Measurements from ENCODE around the gene STK32C. TPM values are rescaled to one million over a fixed set of nuclear protein-coding genes. Genes with fewer than 3 reads are reported as not detected.
A peak's percentile ranks its signal among the peaks of the same experiment; 100 is the strongest.

Gene STK32C
- total RNA-seq, 1 experiment from 2014 or later, result 20.7 TPM

DNA sequence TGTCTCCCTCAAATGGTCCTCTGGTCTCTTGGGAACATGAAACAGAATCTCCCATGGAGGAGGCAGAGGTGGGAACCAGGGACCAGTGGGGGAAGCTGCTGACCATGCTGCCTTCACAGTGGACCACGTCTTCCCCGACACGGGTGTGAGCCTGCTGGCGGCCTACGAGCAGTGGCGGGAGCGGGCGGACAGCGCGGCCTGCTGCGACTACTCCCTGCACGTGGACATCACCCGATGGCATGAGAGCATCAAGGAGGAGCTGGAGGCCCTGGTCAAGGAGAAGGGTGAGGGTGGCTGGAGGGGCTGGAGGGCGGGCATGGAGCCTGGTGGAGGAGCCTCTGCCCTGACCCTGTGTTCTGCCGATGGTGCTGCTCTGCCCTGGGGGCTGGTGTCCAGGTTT is 113.0 kb downstream of the STK32C start:
- CTCF ChIA-PET, result no interaction called here
- TF ChIP-seq, protein P1, sequence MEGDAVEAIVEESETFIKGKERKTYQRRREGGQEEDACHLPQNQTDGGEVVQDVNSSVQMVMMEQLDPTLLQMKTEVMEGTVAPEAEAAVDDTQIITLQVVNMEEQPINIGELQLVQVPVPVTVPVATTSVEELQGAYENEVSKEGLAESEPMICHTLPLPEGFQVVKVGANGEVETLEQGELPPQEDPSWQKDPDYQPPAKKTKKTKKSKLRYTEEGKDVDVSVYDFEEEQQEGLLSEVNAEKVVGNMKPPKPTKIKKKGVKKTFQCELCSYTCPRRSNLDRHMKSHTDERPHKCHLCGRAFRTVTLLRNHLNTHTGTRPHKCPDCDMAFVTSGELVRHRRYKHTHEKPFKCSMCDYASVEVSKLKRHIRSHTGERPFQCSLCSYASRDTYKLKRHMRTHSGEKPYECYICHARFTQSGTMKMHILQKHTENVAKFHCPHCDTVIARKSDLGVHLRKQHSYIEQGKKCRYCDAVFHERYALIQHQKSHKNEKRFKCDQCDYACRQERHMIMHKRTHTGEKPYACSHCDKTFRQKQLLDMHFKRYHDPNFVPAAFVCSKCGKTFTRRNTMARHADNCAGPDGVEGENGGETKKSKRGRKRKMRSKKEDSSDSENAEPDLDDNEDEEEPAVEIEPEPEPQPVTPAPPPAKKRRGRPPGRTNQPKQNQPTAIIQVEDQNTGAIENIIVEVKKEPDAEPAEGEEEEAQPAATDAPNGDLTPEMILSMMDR (IDR thresholded peaks at IDR 0.05; ENCODE audit: unreplicated experiment), result no peak
- POLR2A ChIA-PET, result no interaction called here

DNA sequence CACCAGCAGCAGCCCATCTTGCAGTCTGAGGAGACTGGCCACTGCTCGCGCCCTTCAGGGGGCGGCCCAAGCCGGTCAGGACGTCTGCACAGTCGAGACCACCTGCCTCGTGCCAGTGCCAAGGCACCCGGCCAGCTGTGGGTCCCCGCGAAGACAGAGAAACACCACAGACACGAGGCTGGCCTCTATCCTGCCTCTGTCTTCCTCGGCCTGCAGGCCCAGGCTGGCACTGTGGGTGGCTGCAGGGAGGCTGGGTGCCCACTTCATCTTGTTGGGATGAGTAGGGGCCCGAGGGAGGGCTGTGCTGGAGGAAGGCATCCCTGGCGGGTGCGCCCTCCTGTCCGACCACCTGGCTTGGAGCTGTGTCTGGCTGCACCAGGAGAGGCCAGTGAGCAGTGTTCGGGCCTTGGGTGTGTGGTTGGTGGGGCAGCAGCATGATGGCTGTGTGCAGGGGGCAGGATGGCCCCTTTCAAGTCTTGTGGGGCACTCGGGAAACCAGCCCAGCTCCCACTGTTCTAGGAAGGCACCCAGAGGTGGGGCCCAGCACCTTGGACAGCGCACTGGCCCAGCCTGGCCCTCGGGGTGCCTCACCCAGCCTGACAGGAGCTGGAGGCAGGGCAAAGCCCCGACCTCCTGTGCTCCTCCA is 113.7 kb downstream of the STK32C start:
- ChIA-PET POLR2A (no interaction called here), CTCF (no interaction called here)
- Mint-ChIP-seq H3K4me1 (ENCODE audit: insufficient read depth, unreplicated experiment) (no peaks in the 10 kb centered on the region), H3K4me3 (ENCODE audit: unreplicated experiment) (no peak overlapping the region), H3K9me3 (ENCODE audit: unreplicated experiment) (no peaks in the 10 kb centered on the region), H3K27me3 (ENCODE audit: insufficient read depth, unreplicated experiment) (peaks cover 2% of the 10 kb centered on the region), H3K27ac (ENCODE audit: low read depth, unreplicated experiment) (no peak overlapping the region), H3K36me3 (ENCODE audit: insufficient read depth, unreplicated experiment) (no peaks in the 10 kb centered on the region)
- peak; percentile 38 for DNase-seq (ENCODE audit: unreplicated experiment)
- intact Hi-C loops (cut with micrococcal nuclease), result no loop called here
- TF ChIP-seq, protein P1 (IDR thresholded peaks at IDR 0.05; ENCODE audit: unreplicated experiment), result no peak
- BruUV-seq (replicated peaks), result no TSS peak

More for the DNA sequence above, 113.0 kb downstream of the STK32C start:
- no TSS peak for BruUV-seq (replicated peaks)
- intact Hi-C loops (cut with micrococcal nuclease), result no loop called here
- Mint-ChIP-seq H3K27ac (ENCODE audit: low read depth, unreplicated experiment) (no peak overlapping the region), H3K4me3 (ENCODE audit: unreplicated experiment) (no peak overlapping the region), H3K27me3 (ENCODE audit: insufficient read depth, unreplicated experiment) (no peaks in the 10 kb centered on the region), H3K4me1 (ENCODE audit: insufficient read depth, unreplicated experiment) (no peaks in the 10 kb centered on the region), H3K36me3 (ENCODE audit: insufficient read depth, unreplicated experiment) (no peaks in the 10 kb centered on the region), H3K9me3 (ENCODE audit: unreplicated experiment) (no peaks in the 10 kb centered on the region)
- DNase-seq (ENCODE audit: unreplicated experiment), result no peak

DNA sequence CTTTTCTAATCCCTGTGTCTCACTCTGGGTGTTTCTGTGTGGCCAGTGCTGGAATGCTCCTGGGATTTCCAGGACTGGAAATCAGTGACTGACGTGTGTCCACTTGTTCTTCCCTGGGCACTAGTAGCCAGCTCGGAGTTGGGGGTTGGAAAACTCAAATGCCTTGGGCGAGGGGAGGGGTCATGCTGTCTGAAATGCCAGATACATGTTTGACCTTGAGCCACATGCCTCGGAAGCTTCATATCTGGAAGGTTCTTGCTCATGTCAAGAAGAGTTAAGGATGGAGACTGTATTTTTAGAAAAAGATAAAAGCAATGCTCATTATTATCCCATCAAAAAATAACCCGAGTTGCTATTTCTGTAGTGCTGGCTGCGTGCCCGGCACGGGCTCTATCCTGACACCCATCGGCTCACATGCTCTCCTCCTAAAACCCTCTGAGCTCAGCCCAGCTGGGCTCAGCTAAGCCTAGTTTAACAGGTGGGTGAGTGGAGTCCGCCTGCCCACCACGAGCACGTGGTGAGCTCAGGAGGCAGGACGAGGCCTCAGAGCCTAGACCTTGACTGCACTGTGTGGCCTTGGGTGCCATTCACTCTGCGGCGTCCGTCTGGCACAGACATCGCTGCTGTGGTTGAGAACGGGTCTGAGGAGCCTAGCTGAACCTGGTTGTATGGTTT is 114.6 kb downstream of the STK32C start:
- Mint-ChIP-seq H3K27me3 (ENCODE audit: insufficient read depth, unreplicated experiment) (peaks cover 11% of the 10 kb centered on the region), H3K36me3 (ENCODE audit: insufficient read depth, unreplicated experiment) (no peaks in the 10 kb centered on the region), H3K4me1 (ENCODE audit: insufficient read depth, unreplicated experiment) (no peaks in the 10 kb centered on the region), H3K4me3 (ENCODE audit: unreplicated experiment) (no peak overlapping the region), H3K27ac (ENCODE audit: low read depth, unreplicated experiment) (no peak overlapping the region), H3K9me3 (ENCODE audit: unreplicated experiment) (no peaks in the 10 kb centered on the region)
- BruUV-seq (replicated peaks), result no TSS peak
- CTCF ChIA-PET, result interaction anchor here (0.7 kb wide), 1 partner anchor 1034 kb away, joined by 3 read pairs; no protein-coding TSS in a partner anchor
- intact Hi-C loops (cut with micrococcal nuclease), result no loop called here
- POLR2A ChIA-PET, result no interaction called here
- TF ChIP-seq, protein P1 (IDR thresholded peaks at IDR 0.05; ENCODE audit: unreplicated experiment), result no peak
- DNase-seq (ENCODE audit: unreplicated experiment), result no peak

DNA sequence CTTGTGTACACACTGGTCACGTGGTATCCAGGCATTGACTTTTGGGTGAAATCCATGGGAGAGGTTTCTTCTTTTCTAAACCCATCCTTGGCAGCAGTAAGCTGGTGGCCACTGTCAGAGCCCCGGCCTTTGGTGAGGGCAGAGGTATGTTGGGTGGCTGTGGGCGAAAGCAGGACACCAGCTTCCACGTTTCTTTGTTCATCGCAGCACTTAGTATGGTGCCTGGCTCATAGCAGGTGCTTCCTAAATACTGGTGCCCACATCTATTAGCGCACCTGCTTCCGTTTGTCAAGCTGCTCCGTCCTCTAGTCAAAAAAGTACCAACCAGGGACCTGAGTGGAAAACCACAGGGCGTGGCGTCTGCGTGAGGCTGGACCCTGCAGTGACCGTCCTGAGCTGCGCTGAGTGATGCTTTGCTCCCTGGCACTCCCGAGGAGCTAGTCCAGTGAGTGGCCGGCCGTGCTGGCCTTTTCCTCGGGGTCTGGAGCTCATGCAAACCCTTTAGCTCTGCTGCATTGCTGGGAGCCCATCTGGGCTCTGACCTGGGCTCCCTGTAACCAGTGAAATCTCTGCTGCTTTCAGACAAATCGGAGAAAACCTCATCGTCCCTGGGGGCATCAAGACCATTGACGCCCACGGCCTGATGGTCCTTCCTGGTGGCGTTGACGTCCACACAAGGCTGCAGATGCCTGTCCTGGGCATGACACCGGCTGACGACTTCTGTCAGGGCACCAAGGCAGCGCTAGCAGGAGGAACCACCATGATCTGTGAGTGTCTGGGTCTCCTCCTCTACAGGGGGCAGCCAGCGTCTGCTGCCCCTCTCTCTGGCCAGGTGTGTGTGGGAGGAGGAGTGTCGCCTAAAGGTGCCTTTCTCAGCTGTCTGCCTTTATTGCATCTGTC is 115.4 kb downstream of the STK32C start:
- TF ChIP-seq, protein P1 (IDR thresholded peaks at IDR 0.05; ENCODE audit: unreplicated experiment), result no peak
- Mint-ChIP-seq H3K36me3 (ENCODE audit: insufficient read depth, unreplicated experiment) (no peaks in the 10 kb centered on the region), H3K4me1 (ENCODE audit: insufficient read depth, unreplicated experiment) (no peaks in the 10 kb centered on the region), H3K27me3 (ENCODE audit: insufficient read depth, unreplicated experiment) (peaks cover 16% of the 10 kb centered on the region), H3K27ac (ENCODE audit: low read depth, unreplicated experiment) (no peak overlapping the region), H3K9me3 (ENCODE audit: unreplicated experiment) (no peaks in the 10 kb centered on the region), H3K4me3 (ENCODE audit: unreplicated experiment) (no peak overlapping the region)
- no TSS peak for BruUV-seq (replicated peaks)
- ChIA-PET CTCF (interaction anchor here (0.7 to 1.1 kb wide), 2 partner anchors 162 to 1035 kb away, joined by 3 read pairs; no protein-coding TSS in a partner anchor), POLR2A (no interaction called here)
- no peak for DNase-seq (ENCODE audit: unreplicated experiment)
- intact Hi-C loops (cut with micrococcal nuclease), result no loop called here
